ENCODE data around the gene KIF26A.

Gene KIF26A

DNA sequence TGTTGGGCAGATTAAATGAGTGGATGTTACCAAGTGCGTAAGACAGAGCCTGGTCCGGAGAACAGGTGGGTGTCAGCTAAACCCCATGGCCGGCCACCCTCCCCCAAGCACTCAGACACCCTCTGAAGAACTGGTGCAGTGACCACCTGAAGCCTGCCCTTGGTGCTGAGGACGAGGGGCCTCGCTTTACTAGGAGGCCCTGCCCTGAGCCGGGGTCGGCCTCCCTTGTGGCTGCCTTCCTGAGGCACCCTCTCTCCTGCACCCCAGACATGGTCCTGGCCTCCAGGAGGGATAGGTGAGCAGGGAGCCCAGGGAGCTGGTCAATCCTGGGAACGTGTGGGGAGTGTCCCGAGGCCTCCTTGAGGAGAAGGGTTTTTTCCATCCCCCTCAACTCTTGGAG lies 4.9 kb upstream of the KIF26A start:
- DNase-seq, result no peak

DNA sequence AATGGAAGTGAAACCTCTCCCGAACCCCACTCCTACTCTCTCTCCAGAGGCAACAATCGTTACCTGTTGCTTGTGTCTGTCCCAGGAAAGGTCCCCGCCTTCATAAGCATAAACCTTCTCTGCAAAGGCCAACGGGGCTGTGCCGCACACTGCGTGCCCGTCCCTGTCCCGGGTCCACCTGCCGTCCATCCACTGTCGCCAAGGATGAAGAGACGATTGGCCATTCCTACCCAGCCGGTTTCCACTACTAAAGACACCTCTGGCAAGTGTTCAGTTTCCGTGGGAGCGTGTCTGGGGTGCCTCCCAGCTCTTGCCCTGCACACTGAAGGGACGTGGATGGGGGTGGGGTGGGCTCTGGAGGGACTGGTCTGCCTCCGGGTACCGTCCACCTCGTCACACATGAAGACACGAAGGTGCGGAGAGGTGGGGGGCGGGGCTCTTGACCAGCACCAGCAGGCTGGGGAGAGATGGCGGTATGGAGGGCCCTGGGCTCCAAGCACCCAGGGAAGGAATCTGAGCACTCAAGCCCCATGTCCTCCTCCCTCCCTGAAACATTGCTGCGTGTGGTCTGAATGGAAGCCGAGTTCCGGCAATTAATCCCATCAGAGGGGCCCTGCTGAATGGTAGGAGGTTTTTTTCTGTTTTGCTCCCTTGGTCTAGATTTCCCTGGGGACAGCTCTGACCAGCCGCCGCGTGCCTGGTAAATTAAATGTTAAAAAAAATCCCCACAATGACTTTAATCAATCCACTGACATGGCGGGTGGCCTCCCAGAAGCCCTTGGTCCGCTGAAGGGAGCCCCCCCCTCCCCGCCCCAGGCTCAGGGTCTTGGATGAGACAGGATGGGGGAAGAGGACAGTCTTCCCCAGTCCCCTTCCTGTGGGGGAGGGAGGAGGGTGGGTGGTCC lies 4.1 kb upstream of the KIF26A start:
- DNase-seq, result no peak

- DNase-seq, result no peak
Observed at GRCh38 chr14:104135121-104135903, 3.1 kb upstream of the KIF26A start.

DNA sequence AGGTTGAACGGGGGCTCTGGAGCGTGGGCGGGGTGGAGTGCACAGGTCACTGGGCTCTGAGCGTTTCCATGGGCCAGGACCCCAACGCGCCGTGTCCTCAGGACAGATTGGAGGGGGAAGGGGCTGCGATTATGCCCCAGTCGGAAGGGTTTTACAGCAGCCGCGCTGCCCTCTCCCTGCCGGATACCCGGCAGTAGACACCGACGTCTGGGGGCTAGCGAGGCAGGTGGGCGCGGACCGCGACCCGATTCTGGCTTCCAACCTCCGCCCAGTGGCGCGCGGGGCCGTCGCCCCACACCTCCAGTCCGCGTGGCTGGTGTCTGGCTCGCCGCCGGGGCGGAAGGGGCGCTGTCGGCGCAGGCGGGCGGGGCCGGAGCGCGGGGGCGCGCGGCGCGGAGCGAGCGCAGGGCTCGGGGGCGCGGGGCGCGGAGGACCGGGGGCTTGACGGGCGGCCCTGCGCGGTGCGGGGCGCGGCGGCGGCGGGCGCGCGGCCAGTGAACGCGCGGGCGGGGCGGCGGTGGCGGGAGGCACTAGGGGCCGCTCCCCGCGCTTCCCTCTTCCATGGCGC lies 2.4 kb upstream of the KIF26A start:
- no peak for DNase-seq

GRCh38 chr14:104136472-104137296 lies 1.7 kb upstream of the KIF26A start:
- no peak for DNase-seq

GRCh38 chr14:104137297-104138097 lies 890 bp upstream of the KIF26A start:
- no peak for DNase-seq

- no peak for DNase-seq
Observed at GRCh38 chr14:104138718-104139459, 502 bp downstream of the KIF26A start.

DNA sequence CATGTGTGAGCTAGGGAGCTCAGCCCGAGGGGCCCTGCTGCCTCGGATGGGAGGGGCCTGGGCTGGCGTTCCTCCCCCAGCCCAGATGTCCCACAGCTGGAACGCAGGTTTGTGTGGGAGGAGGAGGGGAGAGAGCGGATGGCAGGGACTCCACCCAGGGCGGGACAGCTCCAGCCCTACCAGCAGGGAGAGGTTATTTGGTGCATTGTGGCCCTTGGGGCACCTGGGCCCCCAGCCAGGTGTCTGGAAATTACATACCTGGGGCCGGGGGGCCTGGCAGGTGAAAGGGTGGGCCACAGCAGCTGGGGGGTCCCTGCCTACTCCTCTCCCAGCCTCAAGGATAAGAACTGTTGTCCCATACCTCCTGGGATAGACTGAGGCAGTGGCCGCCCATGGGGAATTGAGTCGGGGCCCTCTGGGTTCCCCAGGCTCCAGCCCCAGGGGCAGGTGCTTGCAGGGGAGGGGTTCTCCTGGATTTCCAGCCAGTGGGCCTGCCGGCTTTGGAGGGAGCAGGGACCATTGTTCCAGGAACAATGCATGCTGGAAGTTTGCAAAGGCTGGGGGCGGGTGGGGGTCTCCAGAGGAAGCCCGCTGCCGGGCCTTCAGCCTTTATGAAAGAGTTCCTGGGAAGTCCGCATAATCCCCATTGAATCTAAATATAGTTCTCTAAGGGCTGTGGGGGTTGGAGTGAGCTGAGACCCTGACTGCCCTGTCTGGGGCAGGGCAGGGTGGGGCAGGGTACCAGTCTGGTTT lies 1.2 kb downstream of the KIF26A start:
- no peak for DNase-seq

DNA sequence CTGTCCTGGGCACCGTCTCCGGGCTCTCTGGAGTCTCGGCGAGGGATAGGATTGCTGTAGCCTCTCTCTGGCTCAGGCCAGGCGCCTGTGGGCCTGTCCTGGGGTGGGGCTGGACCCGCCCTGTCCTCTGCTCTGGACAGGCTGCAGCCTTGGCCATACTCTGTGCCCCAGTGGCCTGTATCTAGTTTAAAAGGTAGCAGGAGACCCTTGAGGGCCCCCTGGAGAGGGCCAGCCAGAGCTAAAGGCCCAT lies 1.8 kb downstream of the KIF26A start:
- no peak for DNase-seq

DNA sequence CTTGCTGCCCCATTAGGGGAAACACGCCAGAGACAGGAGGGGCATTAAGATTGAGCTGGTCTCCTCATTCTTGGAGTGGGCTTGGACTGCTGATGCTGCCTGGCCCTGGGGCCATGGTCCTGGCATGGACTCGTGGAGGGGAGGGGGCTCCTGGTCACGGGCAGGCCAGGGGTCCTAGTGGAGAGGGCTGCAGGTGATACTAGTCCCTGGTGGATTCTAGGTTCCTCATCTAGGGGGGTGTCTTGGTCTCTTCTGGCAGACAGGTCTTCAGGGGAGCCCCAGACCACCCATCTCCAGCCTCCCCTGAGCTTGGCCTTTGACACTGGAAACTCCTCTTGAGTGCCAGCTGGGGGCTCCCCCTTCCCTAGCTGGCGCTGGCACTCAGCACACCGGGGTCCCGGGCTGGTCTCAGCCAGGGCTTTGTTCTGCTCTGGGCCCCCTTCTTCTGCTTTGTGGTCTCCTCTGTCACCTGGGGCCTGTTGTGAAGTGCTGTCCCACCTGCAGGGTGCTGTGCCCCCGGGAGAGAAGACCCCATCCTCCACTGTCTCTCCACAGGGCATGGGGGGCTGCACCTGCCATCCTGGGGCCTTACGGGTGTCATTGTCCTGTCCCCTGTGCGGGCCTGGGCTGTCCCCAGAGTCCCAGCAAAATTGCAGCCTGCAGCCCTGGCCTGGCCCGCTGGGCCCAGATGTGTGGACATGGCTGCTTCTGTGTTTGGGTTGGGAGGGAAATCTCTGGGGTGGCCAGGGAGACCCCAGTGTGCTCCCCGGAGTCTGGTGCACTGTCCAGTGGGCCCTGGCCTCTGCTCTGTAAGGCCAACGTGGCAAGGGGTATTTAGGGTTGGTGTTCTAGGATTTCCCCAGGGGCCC lies 2.3 kb downstream of the KIF26A start:
- DNase-seq, result no peak

GRCh38 chr14:104141621-104142091 lies 3.3 kb downstream of the KIF26A start:
- DNase-seq, result no peak

- DNase-seq, result no peak
Observed at GRCh38 chr14:104142136-104142945, 4.0 kb downstream of the KIF26A start.

DNA sequence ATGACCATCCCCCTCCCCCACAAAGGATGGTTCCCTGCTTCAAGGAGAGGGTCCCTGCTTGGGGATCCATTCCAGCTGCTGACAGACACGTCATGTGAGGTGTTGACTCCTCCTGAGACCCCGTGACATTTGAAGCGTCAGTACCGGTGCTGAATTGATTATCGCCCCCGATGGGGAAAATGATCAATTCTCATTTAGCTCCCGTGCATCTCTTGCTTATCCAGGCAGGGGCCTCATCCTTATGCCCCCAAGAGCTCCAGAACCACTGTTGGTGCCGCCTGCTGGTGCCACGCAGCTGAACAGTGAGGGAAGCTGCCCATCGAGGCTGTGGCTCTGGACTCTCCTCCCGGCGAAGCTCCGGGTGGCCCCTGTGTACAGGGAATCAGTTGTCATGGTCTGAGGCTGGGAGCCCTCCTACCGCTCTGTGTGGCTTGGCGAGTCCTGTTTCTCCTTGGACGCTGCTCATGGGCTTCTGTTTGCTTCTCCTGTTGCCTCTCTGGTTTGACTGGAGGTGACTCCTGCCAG lies 4.6 kb downstream of the KIF26A start:
- no peak for DNase-seq

- no peak for DNase-seq
Observed at GRCh38 chr14:104143521-104144452, 5.4 kb downstream of the KIF26A start.

GRCh38 chr14:104144453-104144790 lies 6.0 kb downstream of the KIF26A start:
- no peak for DNase-seq

- no peak for DNase-seq
Observed at GRCh38 chr14:104144911-104145825, 6.8 kb downstream of the KIF26A start.
